Umbilical cord (tissue), 2 donors: ENCODE results near the gene KLHL3. TPM values are rescaled to one million over a fixed set of nuclear protein-coding genes. Genes with fewer than 3 reads are reported as not detected.

Experiments
- DNase-seq: peaks from one replicate; pipeline ENCODE4 v3.0.0-alpha.2; 2015; ENCODE audit warnings: low spot score
- total RNA-seq: library from RNA; depleted of rRNA; stranded (reverse); fragments of >200 nt; gene quantifications from one replicate; pipeline ENCODE4 v1.2.3, GENCODE V29; 2014; ENCODE audit warnings: low replicate concordance; ENCODE audit not compliant: insufficient read depth

Gene KLHL3
- total RNA-seq, 1 donor from 2014 or later = 5.5 TPM

DNA sequence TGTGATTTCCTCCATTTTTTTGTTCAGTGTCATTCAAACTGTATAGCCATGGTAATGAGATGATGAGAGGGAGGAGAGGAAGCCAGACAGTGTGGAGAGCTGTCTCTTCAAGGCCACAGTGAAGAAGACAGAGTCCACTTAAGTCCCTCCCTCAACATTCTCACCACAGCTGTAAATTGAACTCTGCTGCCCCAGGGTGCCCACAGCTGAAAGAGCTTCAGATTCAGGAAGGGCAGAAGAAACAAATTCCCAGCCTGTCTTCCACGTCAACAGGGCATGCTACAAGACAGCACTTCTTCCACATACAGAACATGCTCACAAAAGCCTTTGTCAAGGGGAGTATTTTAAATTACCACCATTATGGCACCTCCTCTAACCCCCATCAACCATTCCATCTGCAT lies 100.4 kb downstream of the KLHL3 start:
- no peak for DNase-seq

DNA sequence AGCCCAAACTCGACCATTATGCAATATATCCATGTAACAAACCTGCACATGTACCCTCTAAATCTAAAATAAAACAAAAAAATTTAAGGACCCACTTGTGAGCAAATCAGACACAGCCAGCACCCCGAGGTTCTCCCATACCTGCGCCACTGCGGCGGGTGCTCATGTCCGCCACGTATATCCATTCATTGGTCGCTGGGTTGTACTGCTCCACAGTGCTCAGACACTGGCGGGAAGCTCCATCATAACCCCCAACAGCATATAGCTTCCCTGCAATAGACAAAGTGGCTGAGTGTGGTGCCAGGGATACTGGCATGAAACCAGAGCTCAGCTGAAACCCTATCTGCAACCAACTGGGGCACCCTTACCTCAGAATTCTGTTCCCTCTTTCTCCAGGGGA lies 102.0 kb downstream of the KLHL3 start:
- no peak for DNase-seq

DNA sequence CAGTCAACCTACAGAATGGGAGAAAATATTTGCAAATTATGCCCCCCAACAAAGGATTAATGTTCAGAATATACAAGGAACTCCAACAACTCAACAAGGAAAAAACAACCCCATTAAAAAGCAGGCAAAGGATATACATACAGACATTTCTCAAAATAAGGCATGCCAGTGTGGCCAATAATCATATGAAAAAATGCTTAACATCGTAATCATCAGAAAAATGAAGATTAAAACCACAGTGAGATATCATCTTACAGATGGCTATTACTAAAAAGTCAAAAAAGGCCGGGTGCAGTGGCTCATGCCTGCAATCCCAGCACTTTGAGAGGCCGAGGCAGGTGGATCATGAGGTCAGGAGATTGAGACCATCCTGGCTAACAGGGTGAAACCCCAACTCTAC lies 103.2 kb downstream of the KLHL3 start:
- no peak for DNase-seq

DNA sequence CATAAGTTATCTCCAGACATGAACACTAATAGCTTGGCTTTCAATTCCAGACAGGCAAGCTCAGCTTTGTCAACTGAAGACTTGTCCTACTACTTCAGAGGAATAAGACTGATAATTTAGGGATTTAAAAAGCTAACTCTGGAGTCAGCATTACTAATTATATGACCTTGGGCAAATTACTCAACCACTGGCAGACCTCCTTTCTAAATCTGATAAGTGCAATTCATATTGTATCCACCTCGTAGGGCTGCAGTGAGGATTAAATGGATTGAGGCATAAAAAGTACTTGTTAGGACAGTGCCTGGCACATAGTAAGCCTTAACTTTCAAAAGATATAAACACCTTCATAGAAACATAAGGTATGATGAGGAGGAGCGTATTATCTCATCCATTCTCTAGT lies 104.4 kb downstream of the KLHL3 start:
- no peak for DNase-seq

DNA sequence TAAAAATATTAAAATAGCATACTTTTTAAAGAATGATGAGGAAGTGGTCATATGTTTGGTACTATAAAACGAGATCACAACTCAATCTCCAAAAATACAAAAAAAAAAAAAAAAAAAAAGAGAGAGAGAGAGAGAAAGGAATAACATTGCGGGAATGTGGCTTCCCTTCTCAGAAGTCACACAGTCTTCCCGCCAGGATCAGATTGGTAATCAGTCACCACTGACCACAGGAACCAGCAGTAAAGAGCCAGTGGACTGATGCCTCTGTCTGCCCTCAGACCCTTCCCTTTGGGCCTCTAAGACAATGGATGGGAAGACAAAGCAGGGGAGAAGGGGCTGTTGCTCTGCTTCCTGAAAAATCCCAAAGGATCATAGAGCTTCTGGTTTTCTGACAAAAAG lies 104.9 kb downstream of the KLHL3 start:
- DNase-seq = no peak

DNA sequence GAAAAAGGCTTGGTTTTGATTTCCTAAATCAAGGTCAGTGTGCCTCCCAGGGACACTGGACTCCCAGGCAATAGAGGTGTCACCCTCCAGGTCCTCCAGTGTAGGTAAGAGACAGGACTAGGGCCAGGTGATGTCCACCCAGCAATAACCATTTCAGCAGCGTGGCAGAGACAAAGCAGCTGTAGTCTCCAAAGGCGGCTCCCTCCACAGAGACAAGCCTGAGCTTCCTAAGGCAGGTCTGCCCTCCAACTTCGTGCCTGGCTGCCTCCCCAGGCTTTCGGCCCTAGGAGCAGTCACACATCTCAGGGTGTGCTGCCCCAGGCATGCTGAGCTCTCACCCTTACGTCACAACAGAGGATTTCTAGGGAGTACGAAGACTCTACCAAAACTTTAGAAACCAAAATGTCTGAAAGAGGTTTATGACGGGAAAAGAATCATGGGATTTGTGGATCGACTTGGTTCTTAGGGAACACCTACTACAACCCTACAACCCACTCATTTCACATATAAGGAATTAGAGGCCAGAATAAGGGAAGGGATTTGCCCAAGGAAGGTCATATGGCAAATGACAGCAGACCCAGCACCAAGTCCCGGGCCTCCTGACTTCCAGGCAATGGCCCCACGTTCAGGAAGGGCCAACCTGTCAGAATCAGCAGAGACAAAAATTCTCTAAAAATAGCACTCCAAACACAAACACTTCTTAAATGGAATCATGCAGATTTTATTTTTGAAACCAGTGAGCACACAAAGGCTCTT lies 105.5 kb downstream of the KLHL3 start:
- DNase-seq = no peak

DNA sequence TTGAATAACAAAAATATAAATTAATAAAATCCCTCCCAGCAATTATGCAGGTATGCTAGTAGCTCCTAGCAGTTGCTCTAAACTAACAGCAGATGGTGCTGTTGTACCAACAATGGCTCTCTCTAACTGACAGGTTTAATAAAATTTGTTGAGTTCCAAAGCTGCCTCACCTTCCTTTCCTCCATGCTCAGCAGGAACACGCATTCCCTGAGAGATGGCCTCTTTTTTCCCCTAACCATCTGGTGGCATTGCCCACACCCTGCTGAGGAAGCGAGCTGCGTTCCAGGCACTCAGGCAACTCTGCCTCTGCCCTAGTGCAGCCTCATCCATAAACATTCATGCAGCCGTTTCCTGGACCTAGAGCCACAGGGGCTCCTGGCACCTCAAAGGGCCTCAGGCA lies 106.2 kb downstream of the KLHL3 start:
- DNase-seq = peak; percentile 65

DNA sequence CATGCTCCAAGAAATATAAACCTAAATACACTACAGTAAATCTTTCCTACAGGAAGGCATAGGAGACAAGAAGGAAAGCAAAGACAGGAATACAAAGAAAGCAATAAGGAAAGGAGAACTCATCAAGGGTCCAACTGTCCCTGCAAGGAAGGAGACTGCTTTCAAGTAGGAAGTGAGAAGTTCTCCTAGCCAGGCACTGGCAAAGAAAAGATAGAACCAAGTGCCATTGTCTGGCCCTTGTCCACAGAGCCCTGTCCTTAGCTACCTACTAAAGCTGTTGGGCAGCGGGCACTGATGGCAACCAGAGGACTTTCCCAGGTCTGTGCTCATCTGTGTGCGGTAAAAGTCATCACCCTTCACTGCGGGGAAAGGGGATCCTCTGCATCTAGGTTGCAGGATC lies 108.2 kb downstream of the KLHL3 start:
- DNase-seq = no peak

DNA sequence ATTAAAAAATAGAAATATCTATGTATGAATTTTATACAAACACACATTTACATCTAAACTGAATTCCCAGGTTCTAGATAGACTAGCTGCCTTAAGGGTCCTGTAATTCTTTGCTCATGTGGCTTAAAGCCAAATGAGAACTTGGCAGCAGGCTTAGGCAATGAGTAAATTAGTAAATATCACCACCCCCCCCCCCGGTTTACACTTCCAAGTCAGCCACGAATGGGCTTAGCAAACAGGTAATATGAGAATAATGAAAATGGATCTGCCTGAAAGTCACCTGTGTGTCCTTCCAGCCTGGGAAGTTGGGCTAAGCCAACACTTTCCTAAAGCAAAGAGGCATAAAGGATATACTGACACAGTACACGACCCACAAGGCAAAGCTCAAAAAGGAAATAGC lies 108.6 kb downstream of the KLHL3 start:
- DNase-seq = no peak

DNA sequence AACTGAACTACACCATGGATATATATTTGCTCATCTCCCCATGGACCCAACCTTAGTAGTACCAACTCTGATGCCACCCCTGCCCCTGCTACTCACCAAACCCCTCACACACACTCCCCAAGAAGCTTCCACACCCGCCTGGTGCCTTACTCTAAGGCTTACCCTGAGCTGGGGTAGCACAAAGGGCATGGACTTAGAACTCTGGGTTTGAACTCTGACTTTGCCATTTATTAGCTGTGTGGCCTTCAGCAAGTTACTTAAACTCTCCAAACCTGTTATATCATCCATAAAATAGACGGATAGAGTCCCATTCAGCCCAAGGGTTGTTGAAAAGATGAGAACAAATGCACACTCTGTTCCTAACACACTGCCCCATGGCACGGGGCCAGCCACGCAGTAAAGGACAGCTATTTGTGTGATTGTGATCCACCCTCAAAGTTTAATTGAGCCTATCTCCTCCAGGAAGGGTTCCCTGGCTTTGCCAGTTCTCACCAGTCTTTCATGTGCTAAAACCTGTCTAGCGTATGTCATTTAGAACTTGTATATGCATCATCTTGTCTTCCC lies 111.0 kb downstream of the KLHL3 start:
- DNase-seq = no peak

DNA sequence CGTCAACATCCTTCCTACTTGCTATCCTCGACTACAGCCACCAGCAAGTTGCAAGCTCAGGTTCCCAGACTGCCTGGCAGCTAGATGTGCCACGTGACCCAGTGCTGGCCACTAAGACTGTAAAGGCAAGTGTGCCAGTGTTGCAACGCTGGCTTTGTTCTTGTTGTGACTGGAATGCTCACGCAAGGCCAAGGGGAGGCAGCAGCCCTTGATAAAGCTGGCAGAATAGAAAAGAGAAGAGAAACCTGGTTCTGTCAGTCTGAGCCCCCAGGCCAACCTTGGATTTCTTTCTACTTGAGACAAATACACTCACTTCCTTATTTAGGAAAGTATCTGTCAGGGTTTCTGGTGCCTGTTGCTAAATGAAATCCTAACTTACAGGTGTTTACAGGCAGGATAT lies 113.0 kb downstream of the KLHL3 start:
- DNase-seq = peak; percentile 51

DNA sequence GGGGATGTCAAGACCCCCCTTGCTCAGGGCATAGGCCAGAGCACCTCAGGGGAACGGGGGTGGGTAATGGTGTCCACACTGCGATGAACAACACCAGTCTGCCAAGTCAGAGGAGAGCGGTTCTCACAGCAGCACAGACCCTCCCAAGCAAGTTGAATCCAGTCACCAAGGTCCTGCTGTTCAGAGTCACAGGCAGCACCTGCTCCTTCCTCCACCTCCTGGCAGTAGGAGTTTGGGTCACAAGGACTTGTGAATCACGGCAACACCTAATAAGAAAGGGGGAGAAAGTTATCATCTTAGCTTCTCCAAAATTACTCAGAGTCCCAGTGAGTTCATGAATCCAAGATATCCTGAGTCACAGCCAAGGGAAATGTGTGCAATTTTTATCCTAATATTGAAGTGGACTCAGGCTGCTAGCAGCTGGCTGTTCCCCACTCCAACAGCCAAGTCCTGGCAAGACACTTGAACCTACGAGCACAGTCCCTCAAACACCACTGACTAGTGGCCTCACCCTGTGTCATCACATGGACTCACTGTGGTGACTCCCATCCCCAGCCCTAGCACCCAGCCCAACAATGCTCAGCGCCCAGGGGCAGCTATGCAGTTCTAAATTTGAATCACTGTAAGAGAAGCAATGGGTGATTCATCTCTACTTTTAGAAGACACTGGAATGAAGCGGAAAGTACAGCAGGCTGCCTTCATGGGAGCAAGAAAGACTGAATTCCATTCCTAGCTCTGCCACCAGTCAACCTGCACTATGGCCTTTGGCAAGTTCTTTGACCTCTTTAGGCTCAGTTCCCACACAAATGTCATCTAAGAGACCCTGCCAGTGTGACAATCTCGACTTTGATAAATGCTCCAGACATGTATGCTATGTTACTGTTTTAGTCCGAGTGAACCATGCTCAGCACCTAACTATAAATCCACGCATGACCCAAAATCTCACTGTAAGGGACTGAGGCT lies 113.7 kb downstream of the KLHL3 start:
- no peak for DNase-seq

DNA sequence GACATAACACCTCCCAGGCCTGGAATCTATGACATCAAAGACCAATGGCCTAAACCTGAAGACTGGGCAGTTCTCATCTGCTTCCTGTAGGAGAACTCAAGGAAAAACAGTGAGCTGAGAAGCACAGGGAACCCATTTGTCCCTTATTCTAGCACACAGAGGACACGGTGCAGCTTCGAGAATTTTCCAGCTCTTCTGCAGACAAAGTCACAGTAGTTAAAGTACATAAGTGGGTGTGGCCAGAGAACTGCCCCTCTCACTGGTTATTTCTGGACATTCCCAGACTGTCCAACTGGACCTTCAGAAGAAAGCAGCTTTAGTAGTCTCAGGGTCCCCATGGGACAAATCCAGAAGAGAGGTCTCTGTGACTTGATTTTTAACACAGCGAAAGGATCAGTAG lies 114.6 kb downstream of the KLHL3 start:
- DNase-seq = no peak

DNA sequence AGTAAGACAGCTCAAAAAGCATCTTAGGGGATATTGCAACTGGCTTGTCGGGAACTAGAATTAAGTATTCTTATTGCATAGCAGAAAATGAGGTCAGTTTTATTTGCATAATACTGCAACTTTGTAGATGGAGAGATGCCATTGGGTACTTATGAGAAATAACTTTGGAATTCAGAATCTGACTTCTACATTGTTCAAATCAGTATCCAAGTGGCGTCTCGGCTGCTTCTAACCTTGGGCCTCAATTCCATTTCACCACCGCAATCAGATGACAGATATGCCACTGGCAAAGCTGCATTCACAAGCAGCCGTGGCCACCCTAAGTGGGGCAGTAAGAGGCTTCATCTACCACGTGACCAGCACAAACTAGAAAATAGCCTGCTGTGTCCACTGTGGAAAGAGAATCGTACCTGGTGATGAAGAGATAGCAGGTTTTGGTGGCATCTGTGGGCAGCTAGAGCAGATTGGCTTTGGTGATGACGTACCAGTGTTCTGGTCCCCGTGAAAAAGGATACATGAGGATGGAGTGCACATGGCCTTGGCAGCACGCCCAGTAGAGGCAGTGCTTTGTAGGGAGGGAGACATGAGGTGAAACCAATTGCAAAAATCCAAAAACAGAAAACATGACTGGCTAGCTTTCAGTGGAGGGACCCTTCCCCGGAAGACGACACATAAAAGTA lies 116.6 kb downstream of the KLHL3 start:
- peak; percentile 88 for DNase-seq

DNA sequence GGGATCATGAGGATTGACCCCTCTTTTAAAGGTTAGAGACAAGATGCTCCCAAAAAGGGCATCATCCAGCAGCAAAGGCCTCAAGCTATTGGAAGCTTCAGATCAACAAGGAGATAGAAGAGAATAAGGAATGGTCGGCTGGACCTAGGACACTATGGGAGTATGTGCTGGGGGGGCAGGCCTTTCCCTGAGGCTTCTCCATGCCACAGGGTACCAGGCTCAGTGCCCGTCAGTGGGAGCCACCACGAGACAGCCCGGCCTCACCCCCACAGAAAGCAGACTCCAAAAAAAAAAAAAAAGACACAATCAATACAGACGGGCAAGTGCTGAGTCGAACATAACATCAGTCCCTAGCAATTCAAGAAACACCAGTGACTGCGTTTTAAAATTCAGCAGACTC lies 117.4 kb downstream of the KLHL3 start:
- DNase-seq = no peak

DNA sequence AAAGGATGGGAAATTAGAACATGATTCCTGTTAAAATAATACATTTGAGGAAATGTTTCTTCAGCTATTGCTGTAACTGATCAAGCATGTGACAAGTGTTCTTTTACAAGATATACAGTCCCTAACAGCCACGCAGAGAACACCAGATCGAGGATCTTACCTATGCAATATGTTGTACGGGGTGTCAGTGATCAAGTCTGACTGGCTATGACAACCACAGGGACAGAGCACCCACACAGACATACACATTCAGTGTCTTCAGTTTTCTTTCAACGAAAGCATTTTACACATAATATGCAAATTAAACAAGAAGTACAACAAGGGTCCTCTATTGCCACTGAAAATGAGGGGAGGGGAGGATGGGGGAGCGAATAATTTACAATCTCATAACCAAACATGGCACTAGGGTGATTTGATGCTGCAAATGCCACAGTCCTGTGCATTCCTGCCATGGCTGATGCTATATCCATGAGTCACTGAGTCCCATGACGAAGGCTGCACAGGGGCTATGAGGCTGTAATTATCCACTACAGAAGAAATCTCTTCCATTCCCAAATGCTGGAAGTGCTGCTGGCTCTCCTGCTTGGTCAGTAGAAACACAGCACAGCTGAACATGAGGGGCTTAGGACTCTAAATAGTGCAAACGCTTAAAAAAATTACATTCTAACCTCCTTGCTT lies 118.2 kb downstream of the KLHL3 start:
- peak; percentile 29 for DNase-seq

DNA sequence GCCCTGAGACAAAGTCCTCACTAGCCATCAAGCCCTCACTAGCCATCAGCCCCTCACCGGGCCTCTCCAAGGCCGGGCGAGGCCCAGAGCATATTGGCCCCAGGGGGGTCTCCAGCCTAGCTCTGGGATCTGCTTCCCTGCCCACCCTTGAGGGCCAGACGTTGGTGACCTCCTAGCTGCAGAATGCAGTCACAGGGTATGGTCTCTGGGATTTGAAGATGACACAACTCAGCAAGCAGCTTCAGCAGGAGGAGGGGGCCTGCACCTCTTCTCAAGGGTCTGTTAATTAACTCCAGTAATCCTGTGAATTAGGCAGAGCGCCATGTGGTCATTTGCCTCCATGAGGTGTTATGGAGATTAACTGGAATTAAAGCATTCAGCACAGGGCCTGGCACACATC lies 119.8 kb downstream of the KLHL3 start:
- DNase-seq = no peak

DNA sequence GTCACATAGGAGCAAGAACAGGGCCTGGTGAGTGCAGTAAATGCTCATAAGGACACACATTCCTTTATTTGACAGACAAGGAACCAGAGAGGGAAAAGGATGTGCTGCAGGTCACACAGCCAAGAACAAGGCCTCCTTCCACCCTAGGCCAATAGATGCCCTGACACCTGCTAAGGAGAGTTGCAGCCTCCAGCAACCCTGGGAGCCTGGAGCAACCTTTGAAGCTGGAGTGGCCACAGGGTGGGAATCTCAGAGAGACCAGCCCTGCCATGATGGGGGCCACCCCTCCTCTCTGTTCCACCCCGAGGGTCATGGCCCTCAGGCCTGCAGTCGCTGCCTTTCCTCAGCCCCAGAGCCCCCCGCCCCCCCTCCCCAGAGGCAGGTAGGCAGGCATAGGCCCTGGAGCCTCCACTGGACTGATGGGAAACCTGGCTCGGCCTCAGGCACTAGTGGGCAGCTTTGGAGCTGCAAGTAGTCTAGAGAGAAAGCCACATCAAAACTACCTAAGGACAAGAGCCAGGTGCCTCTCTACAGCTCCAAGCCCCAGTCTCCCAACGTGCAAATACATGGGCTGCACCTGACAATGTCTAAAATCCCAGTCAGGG lies 120.6 kb downstream of the KLHL3 start:
- DNase-seq = no peak

DNA sequence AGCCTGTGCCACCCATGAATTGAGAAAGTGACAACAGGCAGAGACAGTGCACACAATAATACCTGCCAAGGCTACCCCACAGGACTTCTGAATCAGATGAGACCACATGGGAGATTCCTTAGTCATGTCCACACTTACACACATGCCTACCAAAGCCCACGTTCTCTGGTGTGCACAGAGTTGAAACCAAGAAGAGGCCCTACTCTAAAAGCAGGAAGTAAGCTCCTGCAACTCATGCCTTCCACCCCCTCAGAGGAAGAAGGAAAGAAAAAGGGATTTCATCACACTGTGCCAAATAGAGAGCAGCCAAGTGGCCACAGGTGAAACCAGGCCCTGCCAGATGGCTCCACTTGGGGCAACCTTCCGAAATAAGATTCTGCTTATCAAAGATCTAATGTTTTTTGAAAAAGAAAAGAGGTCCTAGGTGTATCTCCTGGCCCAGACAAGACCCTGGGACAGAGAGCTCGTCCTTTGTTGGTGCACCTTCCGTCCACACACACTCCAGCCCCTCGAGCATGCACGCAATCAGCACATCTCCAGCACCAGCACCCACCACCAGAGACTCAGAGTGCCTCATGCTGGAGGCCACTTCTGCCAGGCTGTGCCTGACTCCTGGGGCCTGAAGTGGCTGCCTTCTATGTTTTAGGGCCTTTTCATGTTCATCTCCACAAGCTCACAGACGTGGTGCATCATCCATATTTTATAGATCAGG lies 122.2 kb downstream of the KLHL3 start:
- no peak for DNase-seq

DNA sequence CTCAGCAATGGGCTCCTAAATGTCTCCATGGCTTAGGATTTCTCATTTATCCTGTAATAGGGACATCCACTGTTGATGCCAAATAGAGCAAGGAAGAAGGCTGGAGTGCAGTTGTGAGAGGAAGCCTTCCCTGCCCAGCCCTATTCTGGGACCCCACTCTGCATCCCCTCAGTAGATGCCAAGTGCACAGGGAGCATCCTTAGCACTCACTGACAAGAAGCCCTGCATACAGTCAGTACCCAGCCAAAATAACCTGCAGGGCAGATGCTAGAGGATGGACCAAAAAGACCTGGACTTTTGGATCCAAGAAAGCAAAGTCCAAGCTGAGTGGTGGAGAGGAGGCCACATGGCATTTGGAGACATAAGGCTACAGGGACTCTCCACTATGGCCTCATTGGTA lies 123.3 kb downstream of the KLHL3 start:
- DNase-seq = no peak
